HepG2 (cell line): ENCODE measurements around the gene ANKS6. TPM values are rescaled to one million over a fixed set of nuclear protein-coding genes. Genes with fewer than 3 reads are reported as not detected.
A peak's percentile ranks its signal among the peaks of the same experiment; 100 is the strongest.

Experiments used
- ATAC-seq: fragments of 200-7000 bp; cut with Tn5 transposase; 3 replicates; pipeline ENCODE4 v1.9.1; 2020; ENCODE audit warnings: mild to moderate bottlenecking, moderate library complexity
- BruUV-seq: library from RNA; stranded (reverse); fragments of 400-500 nt; replicated peaks from 2 replicates; lab custom pipeline; 2021; lab: Mats Ljungman, UMichigan
- CTCF ChIA-PET: fragments of 300-600 bp; formaldehyde crosslinking; extraction: SDS; loops from one replicate; lab custom pipeline; 2021; ENCODE audit warnings: low total read pairs, inconsistent platforms, low intra/inter-chr PET ratio; lab: Yijun Ruan, JAX
- POLR2A ChIA-PET: fragments of 350-600 bp; sonication (Branson Sonifier 250); formaldehyde crosslinking; loops from one replicate; lab custom pipeline; 2020; ENCODE audit warnings: antibody characterized with exemption, inconsistent platforms; lab: Yijun Ruan, JAX
- DNase-seq: peaks from one replicate; pipeline ENCODE4 v3.0.0-alpha.2; 2015; ENCODE audit warnings: low spot score
- FAIRE-seq: peaks from 3 replicates; lab custom pipeline; 2011; peaks lifted over from hg19 to GRCh38; lab: Jason Lieb, UNC
- H2AFZ ChIP-seq: one replicate; pipeline ENCODE4 v1.6.1; 2011; ENCODE audit warnings: low read length, inconsistent platforms
- H3K27ac ChIP-seq: fragments of 300-600 bp; 3 replicates; pipeline ENCODE4 v1.8.0; 2011; ENCODE audit warnings: mixed run types, mild to moderate bottlenecking, mixed read lengths, low read length, inconsistent platforms; ENCODE audit not compliant: insufficient read depth; ENCODE audit errors: extremely low read length
- H3K27me3 ChIP-seq, 2 experiments: fragments of 200-600 bp in 1 of 2; 2 replicates in 1 of 2; 3 replicates in 1 of 2; pipeline versions ENCODE4 v1.6.0 to v1.8.0; 2011; ENCODE audit warnings: low read length in 2 of 2, mild to moderate bottlenecking in 2 of 2, moderate library complexity in 2 of 2, inconsistent platforms in 1 of 2; ENCODE audit not compliant: insufficient read depth in 2 of 2, control insufficient read depth in 1 of 2
- H3K36me3 ChIP-seq, 2 experiments: fragments of 200-600 bp in 1 of 2; replicated peaks in 1 of 2; 2 replicates in 1 of 2; 3 replicates in 1 of 2; pipeline versions ENCODE4 v1.5.1 to v1.8.0; 2011; ENCODE audit warnings: low read length in 2 of 2, inconsistent platforms in 1 of 2; ENCODE audit not compliant: insufficient read depth in 2 of 2, control insufficient read depth in 1 of 2
- H3K4me1 ChIP-seq: 2 replicates; pipeline ENCODE4 v1.5.1; 2012; ENCODE audit warnings: low read length, inconsistent platforms; ENCODE audit not compliant: insufficient read depth
- H3K4me2 ChIP-seq: 2 replicates; pipeline ENCODE4 v1.6.0; 2011; ENCODE audit warnings: low read depth, low read length, inconsistent platforms
- H3K4me3 ChIP-seq, 3 experiments: fragments of 200-600 bp in 1 of 3; sonication (generic), shearing (Covaris generic) in 1 of 3; replicated peaks in 1 of 3; 2 replicates each; pipeline ENCODE4 v1.5.1; 2011 to 2016; ENCODE audit warnings: low read length in 3 of 3, inconsistent platforms in 2 of 3, low read depth in 2 of 3, mild to moderate bottlenecking in 2 of 3, control low read depth in 1 of 3, mixed read lengths in 1 of 3; ENCODE audit not compliant: insufficient read depth in 1 of 3
- H3K79me2 ChIP-seq: one replicate; pipeline ENCODE4 v1.6.1; 2011; ENCODE audit warnings: low read length, inconsistent platforms; ENCODE audit not compliant: insufficient read depth
- H3K9ac ChIP-seq: 2 replicates; pipeline ENCODE4 v1.6.0; 2011; ENCODE audit warnings: mild to moderate bottlenecking, low read depth, low read length, inconsistent platforms; ENCODE audit not compliant: insufficient read depth
- H3K9me3 ChIP-seq: 2 replicates; pipeline ENCODE4 v1.5.1; 2012; ENCODE audit warnings: mild to moderate bottlenecking, low read length
- H4K20me1 ChIP-seq: 2 replicates; pipeline ENCODE4 v1.6.0; 2011; ENCODE audit warnings: inconsistent platforms, mild to moderate bottlenecking, low read length, moderate library complexity; ENCODE audit not compliant: insufficient read depth
- IRF2 ChIP-seq: IDR thresholded peaks from 2 replicates; pipeline ENCODE4 v1.6.1; 2018; ENCODE audit warnings: missing genetic modification reagents, missing compliant biosample characterization
- NR1H2 ChIP-seq: sonication (generic); formaldehyde crosslinking; IDR thresholded peaks from 2 replicates; pipeline ENCODE4 v1.8.1; 2022; ENCODE audit warnings: low read depth, missing genetic modification reagents, borderline replicate concordance
- TMF1 ChIP-seq: sonication (generic); formaldehyde crosslinking; IDR thresholded peaks from 2 replicates; pipeline ENCODE4 v1.8.1; 2022; ENCODE audit warnings: low read depth, missing genetic modification reagents
- ZFP37 ChIP-seq: sonication (generic); formaldehyde crosslinking; IDR thresholded peaks from 2 replicates; pipeline ENCODE4 v1.4.0; 2020; ENCODE audit warnings: missing genetic modification reagents, borderline replicate concordance
- ZNF547 ChIP-seq: sonication (generic); formaldehyde crosslinking; IDR thresholded peaks from 2 replicates; pipeline ENCODE4 v1.5.1; 2020; ENCODE audit warnings: mild to moderate bottlenecking, missing genetic modification reagents
- WGBS: methylation state at CpG from one replicate; pipeline ENCODE4 v1.1.6; 2017; ENCODE audit warnings: low lambda C conversion rate; 5-methylcytosine and 5-hydroxymethylcytosine counted together
- in situ Hi-C: cut with HindIII; loops from 2 replicates; pipeline ENCODE4 v1.10.0; 2017; ENCODE audit warnings: low pct_unique_long_range_greater_than_20kb; ENCODE audit not compliant: extremely low pct_ligation_motif_present
- intact Hi-C: fragments of 100-400 bp; cut with micrococcal nuclease; formaldehyde crosslinking; loops from one replicate; pipeline ENCODE4 v1.10.0; 2022; ENCODE audit not compliant: unreplicated experiment
- polyA plus RNA-seq, 8 experiments: library from polyadenylated mRNA; depleted of rRNA in 3 of 8; stranded (reverse) in 7 of 8; unstranded in 1 of 8; fragments of >200 nt; fragmentation: Illumina TruSeq in 4 of 8; extraction: Trizol in 4 of 8; gene quantifications; 2 replicates each; pipeline versions ENCODE4 v1.2.1 to v1.2.3, GENCODE V29; 2011 to 2016; ENCODE audit warnings: low read depth in 4 of 8, missing spikeins in 1 of 8, mixed read lengths in 1 of 8; ENCODE audit not compliant: insufficient read depth in 1 of 8
- total RNA-seq, 5 experiments: library from RNA; depleted of rRNA; stranded (reverse); fragments of >200 nt; fragmentation: Illumina TruSeq; extraction: Trizol; gene quantifications; 2 replicates each; pipeline ENCODE4 v1.2.3, GENCODE V29; 2016; ENCODE audit warnings: low read depth in 1 of 5
- TF ChIP-seq, protein P1 (sequence below): sonication (generic); formaldehyde crosslinking; IDR thresholded peaks from 2 replicates; pipeline ENCODE4 v1.8.1; 2023; ENCODE audit warnings: missing genetic modification reagents, inconsistent platforms, borderline replicate concordance

Gene ANKS6
- total and polyA plus RNA-seq, 2 of the 13 experiments (the other 11 are each of a cell fraction or from before 2014, with no cell fraction given), result 8.8 to 10.7 TPM

DNA sequence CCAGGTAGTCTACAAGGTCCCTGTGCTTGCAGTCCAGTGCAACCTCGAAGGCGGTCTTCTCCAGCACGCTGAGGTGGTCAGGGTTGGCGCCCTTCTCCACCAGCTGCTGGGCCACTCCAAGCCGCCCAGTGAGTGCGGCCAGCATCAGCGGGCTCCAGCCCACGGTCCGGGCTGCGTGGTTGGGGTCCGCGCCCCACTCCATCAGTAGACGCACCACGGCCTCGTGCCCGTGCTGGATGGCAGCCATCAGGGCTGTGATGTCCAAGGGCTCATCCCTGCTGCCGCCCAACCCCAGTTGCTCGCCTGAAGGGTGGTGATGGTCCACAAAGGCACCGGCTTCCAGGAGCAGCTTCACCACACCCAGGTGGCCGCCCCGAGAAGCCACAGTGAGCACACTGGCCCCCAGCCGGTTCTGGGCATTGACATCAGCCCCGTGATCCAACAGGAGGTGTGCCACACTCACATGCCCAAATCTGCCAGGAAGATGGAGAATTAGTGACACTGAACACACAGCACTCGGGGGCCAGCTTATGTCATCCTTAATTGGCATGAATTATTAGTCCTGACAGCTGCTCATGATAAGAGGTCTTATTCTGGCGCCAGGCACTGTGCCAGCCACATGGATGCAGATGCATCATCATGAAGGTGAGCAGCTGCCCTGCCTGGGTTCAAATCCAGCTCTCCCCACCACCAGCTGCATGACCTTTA is 6.1 kb downstream of the ANKS6 start:
- H3K9ac ChIP-seq, result no peak overlapping the region

DNA sequence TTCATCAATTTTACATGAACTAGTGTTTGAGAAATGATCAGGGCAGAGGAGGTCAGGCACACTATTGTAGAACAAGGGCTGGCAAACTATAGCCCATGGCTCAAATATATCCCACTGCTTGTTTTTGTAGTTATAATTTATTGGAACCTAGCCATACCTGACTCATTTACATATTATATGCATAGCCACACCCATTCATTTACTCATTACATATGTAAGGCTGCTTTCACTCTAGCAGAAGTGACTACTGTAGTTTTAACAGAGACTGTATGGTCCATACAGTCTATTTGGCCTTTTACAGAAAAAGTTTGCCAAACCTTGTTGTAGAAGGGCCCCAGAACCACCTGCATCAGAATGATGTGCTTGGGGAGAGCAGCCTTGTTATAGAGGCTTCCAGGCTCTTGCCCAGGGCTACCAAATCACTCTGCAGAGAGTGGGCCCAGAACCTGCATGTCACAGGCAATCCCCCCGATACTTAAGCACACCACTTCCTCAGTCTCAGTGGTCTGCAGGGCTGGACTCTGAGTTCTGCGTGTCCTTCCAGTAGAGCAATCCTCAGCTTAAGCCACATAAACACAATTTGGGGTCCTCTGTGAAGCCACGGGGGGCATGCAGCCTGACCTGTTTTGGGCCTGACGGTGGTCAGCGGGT is 6.7 kb downstream of the ANKS6 start:
- CTCF ChIA-PET, result no interaction called here

More for the DNA sequence above, 6.1 kb downstream of the ANKS6 start:
- no peak overlapping the region for H3K27ac ChIP-seq
- no TSS peak for BruUV-seq
- POLR2A ChIA-PET, result no interaction called here
- peaks cover 7% of the 10 kb centered on the region for H3K4me1 ChIP-seq
- no peak overlapping the region for H2AFZ ChIP-seq
- TF ChIP-seq ZNF547 (CRISPR knock-in tag), result no peak
- TF ChIP-seq ZFP37 (CRISPR knock-in tag), result no peak
- peak; percentile 34; the same call in 1 of the 2 replicates for TF ChIP-seq TMF1
- no peaks in the 10 kb centered on the region for H3K9me3 ChIP-seq
- intact Hi-C loops (no loop called here), in situ Hi-C loops (no loop called here)
- DNase-seq (no peak), FAIRE-seq (no peak), ATAC-seq (no peak)
- no peaks in the 10 kb centered on the region for H3K79me2 ChIP-seq
- peaks cover 0 to 6% of the 10 kb centered on the region in 2 experiments; a peak in 2 of 5 replicates for H3K36me3 ChIP-seq
- peaks cover 3% of the 10 kb centered on the region; the same call in 1 of the 2 replicates for H4K20me1 ChIP-seq
- WGBS, result 94% methylated on average over 3 of the region's 25 CpGs
- no peaks in the 10 kb centered on the region for H3K27me3 ChIP-seq
- H3K4me2 ChIP-seq, result no peak overlapping the region
- CTCF ChIA-PET, result no interaction called here
- H3K4me3 ChIP-seq, result no peak overlapping the region

More for the DNA sequence above, 6.7 kb downstream of the ANKS6 start:
- no TSS peak for BruUV-seq
- Histone ChIP-seq H3K4me3 (no peak overlapping the region), H4K20me1 (peaks cover 3% of the 10 kb centered on the region; the same call in 1 of the 2 replicates), H3K9me3 (no peaks in the 10 kb centered on the region), H3K9ac (no peak overlapping the region), H3K4me1 (no peaks in the 10 kb centered on the region), H3K79me2 (no peaks in the 10 kb centered on the region)
- intact Hi-C loops, result no loop called here
- POLR2A ChIA-PET, result no interaction called here
- FAIRE-seq (no peak), ATAC-seq (no peak), DNase-seq (no peak)
- in situ Hi-C loops, result no loop called here
- TF ChIP-seq, protein P1, sequence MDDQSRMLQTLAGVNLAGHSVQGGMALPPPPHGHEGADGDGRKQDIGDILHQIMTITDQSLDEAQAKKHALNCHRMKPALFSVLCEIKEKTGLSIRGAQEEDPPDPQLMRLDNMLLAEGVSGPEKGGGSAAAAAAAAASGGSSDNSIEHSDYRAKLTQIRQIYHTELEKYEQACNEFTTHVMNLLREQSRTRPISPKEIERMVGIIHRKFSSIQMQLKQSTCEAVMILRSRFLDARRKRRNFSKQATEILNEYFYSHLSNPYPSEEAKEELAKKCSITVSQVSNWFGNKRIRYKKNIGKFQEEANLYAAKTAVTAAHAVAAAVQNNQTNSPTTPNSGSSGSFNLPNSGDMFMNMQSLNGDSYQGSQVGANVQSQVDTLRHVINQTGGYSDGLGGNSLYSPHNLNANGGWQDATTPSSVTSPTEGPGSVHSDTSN (CRISPR knock-in tag), result no peak
- TF ChIP-seq NR1H2 (CRISPR knock-in tag), result no peak
- no peak for TF ChIP-seq IRF2 (CRISPR knock-in tag)
- TF ChIP-seq, all 625 proteins: peak for 0
- H3K27me3 ChIP-seq, result no peaks in the 10 kb centered on the region
- no peak overlapping the region for H3K27ac ChIP-seq
- no peak overlapping the region for H2AFZ ChIP-seq
- no peak overlapping the region for H3K4me2 ChIP-seq
- peaks cover 0 to 6% of the 10 kb centered on the region in 2 experiments; a peak in 2 of 5 replicates for H3K36me3 ChIP-seq
- WGBS, result no CpG with 5 or more reads among the region's 5 CpGs
